ENCODE measurements around the gene GGA1.

GGA1 gene

DNA sequence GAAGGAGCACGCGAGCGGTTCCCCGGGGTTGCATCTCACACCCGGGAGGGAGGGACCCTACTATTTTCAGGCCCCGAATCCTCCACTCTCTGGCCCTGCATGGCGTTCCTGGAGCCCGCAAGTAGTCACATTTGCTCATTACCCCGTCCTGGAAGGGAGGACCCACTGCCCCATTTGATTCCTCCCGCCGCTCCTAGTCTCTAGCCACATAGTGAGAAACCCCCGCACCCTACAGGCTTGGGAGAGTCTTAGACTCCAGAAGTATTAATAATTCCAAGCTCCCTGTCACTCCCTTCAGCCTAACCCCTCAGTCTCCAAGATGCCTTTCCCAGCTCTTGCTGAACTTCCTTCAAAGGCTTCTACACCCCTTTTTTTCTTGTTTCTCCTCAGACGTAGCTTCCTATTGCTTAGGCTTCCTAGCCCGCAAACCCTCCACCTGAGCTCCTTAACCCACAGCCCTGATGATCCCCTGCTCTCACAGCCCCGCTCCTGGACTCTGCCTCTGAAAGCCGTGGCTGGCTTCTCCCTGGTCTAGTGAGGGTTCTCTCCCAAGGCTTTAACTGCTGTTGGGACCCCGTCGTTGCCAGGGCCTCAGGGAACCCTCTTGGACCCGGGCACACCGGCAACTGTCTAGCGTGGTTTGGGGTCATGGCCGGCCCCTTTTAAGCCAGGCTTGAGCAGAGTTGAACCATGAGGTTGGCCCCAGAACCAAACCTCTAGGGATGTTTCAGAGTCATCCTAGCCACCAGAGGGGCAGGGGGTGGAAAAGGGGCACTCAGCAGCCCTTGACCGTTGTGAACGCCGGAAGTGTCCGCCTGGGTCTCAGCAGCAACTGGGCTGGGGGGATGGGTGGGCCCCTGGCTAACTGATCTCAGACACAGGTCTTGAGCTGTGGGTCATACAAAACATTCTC is 862 bp downstream of the GGA1 start:
- peak in 3 of 4 experiments; percentile 22 to 59 (median 39) for DNase-seq

DNA sequence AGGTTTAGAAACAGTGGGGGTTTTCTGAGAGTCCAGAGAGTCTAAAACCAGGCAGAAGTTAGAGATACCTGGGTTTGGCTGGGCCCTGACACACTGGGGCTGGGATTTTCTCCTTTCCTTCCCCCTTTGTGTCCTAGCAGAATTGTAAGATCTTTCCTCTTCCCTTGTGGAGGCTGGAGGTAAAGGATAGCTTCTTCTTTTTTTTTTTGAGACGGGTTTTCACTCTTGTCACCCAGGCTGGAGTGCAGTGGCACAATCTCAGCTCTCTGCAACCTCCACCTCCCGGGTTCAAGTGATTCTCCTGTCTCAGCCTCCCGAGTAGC is 1.5 kb downstream of the GGA1 start:
- DNase-seq: peak in 3 of 4 experiments; percentile 40 to 72 (median 71)

DNA sequence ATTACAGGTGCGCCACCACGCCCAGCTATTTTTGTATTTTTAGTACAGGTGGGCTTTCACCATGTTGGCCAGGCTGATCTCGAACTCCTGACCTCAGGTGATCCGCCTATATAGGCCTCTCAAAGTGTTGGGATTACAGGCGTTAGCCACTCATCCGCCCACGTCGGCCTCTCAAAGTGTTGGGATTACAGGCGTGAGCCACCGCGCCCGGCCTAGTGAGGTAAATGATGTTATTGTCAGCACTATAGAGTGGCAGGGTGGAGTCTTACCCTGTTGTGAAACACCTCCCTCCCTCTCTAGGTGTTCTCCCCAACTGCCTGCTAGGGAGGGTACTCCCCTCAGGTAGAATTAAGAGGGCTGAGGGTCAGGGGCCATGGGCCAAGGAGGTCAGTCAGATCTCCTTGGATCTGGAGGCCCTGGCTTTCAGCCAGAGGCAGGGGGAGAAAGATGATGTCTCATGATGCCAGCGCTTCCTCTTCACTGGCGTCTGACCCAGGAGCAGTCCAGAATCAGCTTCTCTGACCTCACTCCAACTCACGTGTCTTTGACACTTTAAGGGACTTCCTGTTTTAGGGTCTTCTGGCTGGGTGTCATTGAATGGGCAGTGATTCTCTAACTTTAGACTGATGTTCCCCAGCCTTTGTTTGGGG is 2.0 kb downstream of the GGA1 start:
- peak; percentile 94 to 99 (median 97) for DNase-seq

DNA sequence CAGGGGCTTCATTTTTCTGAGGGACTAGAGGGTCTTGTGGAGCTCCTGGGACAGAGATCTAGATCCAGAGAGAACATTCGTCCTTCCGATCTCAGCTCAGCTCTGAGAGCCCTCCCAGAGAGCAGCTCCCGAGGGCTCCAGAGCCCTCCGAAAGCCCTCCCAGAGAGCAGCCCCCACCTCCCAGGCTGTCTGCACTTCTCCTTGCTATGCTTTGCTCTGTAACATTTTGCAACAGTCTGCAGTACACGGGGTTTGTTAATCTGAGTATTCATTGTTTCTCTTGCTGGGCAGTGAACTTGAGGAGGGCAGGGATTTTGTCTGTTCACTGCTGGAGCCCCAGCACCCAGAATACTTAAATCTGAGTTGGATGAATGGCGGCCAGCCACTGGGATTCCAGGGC is 2.6 kb downstream of the GGA1 start:
- DNase-seq: peak; percentile 58 to 80 (median 72)

DNA sequence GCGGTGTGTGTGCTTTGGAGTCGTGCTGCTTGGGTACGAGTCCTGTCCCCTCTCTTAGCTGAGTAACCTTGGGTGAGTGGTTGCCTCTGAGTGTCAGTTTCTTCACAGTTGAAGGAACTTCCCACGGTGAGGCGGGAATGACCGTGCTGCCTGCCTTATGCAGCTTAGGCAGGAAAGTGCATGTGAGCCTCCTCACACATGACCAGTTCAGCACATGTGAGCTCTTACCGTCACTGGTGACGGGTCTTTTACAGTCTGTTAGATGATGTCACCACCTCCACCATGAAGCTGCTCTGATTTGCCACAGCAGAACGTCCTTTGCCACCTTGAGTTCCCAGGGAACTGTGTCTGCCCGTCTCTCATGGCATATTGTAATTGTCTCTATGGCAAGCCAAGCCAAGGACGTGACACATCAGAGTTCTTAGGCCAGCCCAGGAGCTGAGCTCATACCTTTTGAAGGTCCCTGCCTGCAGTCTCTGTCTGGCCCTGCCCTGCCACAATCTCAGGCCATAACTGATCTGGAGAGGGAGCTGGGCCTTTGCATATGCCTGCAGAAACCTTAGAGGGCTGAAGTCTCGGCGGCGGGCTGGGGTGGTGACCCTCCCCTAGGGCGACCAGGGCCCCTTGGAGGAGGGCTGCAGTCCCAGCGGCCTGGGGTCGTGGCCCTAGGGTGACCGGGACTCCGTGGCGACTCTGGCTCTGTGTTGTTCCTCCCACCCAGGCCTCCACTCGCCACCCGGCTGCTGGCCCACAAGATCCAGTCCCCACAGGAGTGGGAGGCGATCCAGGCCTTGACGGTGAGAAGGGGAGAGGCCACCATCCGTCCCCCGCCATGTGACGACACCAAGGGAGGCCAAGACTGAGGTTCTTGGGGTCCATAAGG is 7.8 kb downstream of the GGA1 start:
- peak; percentile 61 to 81 (median 72) for DNase-seq

DNA sequence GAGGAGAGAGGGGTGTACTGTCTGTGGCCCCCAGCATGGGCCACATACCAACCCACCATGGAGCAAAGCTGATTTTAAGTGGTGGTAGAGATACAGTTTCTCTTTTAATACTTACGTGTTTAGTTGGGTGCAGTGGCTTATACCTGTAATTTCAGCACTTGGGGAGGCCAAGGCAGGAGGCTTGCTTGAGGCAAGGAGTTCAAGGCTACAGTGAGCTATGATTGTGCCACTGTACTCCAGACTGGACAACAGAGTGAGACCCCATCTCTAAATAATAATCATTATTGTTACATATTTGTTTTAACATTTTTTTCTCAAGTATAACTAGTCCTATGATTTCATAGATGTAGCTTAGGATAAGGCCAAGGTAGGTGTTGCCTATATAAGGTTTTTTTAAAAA is 8.8 kb downstream of the GGA1 start:
- DNase-seq: no peak

DNA sequence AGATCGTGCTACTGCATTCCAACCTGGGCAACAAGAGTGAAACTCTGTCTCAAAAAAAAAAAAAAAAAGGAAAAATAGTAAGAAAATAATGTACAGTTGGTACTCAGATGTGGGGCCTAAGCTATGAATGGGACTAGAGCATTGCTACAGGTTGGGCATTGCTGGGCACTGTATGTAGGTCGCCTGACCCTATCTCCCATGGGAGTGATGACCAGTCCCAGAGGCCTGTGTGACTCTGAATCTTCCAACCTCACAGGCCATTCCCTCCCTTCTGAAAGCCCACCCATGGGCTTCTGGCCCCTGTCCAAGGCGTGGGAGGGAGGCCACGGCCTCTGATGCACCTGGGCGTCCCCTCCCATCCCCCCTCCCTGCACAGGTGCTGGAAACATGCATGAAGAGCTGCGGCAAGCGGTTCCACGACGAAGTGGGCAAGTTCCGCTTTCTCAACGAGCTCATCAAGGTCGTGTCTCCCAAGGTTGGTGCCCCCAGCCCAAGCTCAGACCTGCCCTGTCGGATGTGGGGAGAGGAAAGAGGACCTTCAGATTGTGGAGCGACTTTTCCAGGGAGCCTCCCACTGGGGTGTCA is 9.5 kb downstream of the GGA1 start:
- no peak for DNase-seq

DNA sequence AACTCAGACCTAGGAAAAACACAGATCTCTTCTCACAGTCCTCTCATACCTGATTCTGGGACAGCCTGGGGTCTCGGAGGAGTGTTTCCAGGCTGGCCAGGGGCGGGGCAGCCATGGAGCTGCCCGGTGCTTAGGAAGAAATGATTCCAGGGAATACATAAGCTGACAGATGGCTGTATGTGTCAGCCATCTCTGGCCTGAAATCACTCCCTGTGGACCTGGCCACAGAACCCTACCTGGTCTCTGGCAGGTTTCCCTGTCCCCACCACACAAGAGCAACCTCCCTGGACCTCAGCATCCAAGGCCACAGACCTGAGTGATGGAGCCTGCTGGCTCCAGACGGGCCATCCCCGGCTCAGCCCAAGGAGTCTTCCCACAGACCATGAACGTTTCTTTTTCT is 10.0 kb downstream of the GGA1 start:
- no peak for DNase-seq

DNA sequence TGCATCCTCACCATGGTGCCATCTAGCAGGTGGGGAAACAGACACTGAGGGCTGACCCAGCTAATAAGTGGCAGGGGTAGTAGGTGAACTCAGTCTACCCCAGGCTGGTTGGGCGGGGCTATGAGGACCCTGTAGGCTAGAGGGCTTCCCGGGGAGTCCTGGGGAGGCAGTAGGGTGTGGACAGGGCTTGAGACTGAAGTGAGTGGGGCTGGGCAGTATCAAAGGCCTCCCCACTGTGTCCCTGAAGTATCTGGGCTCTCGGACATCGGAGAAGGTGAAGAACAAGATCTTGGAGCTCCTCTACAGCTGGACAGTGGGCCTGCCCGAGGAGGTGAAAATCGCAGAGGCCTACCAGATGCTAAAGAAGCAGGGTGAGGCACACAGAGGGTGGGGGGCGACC is 11.4 kb downstream of the GGA1 start:
- no peak for DNase-seq

DNA sequence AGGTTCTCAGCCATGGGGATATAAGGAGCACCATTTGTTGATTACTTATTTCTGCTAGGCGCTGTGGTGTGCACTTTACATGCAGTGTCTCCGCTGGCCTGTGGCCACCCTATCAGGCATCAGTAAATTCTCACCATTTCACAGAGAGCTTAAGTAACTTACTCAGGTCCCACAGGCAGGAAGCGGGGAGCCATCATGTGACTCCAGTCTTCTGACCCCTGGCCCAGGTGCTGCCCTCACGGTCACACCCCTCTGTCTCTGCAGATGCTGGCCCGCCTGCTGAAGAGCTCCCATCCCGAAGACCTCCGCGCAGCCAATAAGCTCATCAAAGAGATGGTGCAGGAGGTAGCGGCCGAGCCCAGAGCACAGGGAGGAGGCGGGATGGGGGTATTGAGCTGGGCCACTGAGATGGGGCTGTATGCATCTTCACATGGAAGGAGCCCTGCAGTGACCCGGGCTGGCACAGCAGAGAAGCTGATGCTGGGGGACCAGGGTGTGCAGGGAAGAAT is 12.8 kb downstream of the GGA1 start:
- no peak for DNase-seq

DNA sequence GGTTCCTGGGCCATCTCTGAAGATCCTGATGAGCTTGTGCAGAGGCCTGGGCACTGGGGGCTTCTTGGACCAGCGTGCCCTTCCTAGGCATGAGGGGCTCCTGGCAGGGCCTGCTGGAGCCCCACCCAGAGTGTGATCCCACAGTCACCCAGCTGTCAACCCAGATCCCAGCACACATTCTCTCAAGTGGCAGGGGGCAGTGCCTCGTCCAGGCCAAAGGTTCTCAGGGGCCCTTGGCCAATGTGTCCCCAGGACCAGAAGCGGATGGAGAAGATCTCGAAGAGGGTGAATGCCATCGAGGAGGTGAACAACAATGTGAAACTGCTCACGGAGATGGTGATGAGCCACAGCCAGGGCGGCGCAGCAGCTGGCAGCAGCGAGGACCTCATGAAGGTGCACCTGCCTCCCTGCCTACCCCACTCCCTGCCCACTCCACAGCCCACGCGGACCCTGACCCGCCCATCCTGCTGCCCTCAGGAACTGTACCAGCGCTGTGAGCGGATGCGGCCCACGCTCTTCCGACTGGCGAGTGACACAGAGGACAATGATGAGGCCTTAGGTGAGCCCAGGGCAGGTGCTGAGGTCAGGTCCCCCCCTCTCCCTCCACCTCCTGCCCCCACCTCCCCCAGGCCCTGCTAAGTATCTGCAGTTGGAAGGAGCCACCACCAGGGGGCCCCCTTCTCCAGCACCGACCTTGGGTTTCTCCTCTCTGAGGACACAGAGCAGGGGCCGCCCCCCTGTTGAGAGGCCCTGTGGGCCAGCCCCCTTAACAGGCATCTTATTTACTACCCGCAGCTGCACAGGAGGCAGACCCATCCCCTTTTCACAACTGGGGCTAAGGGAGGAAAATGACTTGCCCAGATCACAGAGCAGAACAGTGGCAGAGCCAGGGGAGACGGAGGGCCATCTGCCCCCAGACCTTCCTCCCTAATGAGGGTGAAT is 14.7 kb downstream of the GGA1 start:
- DNase-seq: peak; percentile 64 to 81 (median 74)

DNA sequence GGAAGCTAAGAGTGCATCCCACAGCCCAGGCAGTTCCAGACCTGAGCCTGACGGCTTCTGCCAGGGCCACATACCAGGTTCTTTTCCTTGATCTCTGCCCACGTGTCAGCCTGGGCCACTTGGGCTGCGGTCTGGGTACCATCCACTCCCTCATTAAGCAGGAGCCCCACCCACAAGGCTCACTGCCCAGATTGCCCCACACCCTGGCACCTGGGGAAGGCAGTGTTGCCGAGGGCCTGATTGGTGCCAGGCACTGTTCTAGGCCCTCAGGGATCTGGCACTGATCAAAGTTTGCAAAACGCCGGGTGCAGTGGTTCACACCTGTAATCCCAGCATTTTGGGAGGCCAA is 15.4 kb downstream of the GGA1 start:
- no peak for DNase-seq

DNA sequence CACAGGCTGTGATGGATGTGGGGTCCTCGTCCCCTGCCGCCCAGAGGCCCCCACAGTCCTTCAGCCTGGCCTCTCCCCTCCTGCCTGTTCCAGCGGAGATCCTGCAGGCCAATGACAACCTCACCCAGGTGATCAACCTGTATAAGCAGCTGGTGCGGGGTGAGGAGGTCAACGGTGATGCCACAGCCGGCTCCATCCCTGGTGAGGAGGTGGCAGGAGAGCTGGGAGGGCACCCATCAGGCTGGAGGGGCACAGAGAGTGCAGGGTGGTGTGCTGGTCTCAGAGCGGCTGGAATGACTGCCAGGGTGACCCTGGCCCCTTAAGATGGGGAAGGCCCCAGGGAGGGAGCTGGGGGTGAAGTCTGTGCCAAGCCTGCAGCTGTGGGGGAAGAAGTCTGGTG is 16.2 kb downstream of the GGA1 start:
- no peak for DNase-seq

DNA sequence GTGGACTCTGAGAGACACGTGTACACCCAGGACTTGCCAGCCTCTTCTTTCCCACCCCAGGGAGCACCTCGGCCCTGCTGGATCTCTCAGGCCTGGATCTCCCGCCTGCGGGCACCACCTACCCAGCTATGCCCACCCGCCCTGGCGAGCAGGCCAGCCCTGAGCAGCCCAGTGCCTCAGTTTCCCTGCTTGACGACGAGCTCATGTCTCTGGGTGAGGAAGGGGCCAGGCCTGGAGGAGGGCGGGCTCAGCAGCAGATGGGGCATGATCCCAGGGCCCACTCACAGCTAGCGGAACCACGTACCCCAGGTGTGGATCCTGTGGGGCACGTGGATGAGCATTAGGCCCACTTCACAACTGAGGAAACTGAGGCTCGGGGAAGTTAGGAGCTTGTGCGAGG is 17.1 kb downstream of the GGA1 start:
- DNase-seq: no peak

DNA sequence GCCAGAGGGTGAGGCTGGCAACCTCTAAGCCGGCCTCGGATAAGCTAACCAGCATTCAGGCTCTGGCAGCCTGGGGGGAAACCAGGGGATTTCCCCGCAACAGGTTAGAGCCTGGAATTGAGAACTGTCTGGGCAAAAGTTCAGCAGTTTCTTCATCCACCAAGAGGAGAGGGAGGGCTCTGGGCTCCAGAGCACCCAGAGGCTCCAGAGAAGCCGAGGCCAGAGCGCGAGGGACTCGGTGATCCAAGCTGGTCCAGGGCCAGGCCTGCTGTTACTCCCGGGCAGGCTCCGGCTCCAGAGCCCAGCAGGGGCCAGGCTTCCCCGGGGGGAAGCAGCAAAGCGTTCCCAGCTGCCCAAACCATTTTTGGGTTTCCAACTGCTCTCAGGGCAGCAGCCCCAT is 17.5 kb downstream of the GGA1 start:
- no peak for DNase-seq

DNA sequence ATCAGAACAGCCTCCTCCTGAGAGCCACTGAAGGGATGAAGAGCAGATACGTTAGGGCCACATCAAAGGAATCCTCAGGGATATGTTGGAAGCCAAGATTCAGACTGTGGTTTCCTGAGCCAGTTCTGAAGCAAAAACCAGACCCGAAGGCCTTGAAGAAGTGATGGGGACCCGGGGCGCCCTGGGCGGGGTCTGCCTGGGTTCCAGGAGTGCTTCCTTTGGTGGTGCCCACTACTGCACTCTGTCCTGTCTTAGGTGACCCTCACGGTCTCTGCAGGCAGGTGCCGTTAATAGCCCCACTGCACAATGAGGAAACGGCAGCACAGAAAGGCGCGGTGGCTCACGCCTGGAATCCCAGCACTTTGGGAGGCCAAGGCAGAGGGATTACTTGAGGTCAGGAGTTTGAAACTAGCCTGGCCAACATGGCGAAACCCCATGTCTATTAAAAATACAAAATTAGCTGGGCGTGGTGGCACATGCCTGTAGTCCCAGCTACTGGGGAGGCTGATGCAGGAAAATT is 18.0 kb downstream of the GGA1 start:
- DNase-seq: no peak

DNA sequence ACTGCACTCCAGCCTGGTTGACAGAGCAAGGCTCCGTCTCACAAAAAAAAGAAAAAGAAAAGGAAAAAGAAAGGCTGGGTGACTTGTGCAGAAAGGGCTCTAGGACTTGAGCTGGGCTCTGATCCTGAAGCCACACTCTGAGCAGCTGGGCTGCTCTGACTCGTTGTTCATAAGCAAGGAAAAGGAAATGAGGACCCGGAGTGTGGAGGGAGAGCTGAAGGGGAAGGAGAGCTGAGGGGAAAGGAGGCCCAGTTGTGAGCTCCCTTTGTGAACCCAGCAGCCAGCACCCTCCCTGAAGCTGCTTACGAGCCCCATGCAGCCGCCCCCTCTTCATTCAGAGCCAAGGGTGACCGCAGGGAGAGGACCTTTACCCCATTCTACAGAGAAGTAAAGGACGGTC is 18.5 kb downstream of the GGA1 start:
- DNase-seq: peak in 3 of 4 experiments; percentile 52 to 60 (median 53)

DNA sequence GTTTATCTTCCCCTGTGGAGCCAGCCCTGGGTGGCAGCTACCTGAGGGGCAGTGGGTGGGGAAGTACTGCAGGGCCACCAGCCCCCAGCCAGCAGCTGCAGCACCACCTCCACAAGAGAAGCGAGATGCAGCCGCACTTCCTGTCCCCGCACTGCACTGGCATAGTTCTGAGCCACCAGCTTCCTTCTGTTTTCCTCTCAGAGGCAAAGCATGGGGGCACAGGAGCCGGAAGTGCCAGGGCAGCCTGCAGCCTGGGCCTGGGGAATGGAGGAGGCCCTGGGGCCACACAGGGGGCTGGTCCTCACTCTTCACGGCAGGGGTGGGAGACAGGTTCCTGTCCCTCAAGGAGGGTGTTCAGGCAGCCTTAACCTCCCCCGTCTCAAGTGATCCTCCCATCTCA is 18.9 kb downstream of the GGA1 start:
- peak; percentile 47 to 67 (median 65) for DNase-seq

DNA sequence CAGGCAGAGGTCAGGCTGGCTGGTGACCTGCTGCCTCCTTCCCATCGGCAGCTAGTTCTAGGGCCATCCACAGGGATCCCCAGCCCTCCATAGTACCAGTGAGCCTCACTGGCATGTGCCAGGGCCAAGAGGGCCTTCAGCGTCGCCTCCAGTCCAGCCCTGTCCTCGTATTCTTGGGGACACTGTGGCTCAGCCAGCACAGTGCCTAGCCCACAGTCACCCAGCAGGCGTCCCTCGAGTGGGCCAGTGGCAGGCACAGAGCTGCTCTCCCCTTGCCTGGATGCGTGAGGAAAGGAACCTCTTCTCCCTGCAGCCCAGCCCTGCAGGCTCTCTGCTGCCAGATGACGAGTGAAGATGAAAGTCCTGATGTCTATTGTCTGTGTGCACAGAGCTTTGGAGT is 20.2 kb downstream of the GGA1 start:
- DNase-seq: no peak

DNA sequence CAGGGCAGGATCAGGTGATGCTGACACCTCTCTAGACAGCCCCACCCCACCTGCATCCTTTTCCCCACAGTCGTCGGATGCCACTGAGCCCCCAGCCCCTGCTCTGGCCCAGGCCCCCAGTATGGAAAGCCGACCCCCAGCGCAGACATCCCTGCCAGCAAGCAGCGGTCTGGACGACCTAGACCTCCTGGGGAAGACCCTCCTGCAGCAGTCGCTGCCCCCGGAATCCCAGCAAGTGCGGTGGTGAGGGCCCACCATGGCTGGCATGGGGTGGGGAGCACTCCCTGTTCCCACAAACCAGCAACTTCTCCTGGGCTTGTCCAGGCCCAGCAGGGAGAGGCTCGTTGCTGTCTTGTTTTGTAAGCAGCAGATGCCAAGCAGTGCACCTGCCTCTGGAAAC is 21.3 kb downstream of the GGA1 start:
- no peak for DNase-seq

DNA sequence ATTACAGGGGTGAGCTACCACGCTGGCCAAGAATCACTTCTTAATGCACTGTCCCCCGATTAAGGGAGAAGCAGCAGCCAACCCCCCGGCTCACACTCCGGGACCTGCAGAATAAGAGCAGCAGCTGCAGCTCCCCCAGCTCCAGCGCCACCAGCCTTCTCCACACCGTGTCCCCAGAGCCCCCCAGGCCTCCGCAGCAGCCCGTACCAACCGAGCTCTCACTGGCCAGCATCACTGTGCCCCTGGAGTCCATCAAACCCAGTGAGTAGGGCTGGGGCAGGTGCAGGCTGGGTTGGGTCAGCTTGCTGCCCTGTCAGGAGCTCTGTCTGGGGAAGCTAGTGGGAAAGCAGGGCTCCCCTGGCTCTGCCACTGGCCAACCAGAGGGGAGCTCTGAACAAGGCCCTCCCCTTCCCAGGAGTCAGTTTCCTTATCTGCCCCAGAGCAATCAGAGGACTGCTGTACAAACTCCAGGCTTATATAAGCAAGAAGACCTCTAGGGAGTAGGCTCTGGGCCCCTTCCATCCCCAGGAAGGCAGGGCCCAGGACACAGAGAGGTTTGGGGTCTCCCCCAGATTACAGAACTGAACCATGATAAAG is 22.3 kb downstream of the GGA1 start:
- DNase-seq: no peak
